ENCODE results near the gene PPARA.

The PPARA gene

GRCh38 chr22:46214616-46215015 is 64.3 kb downstream of the PPARA start:
- WGBS (ENCODE audit: insufficient coverage) = 98% methylated on average over 26 of the region's 28 CpGs
- Histone ChIP-seq H3K4me1 (ENCODE audit: control extremely low read depth in 1 of 4, control insufficient read depth in 4 of 4, insufficient read depth in 4 of 4, low read length in 3 of 4) (no peaks in the 10 kb centered on the region), H3K27me3 (replicated peaks in 2 of 5; ENCODE audit: control insufficient read depth in 4 of 5, insufficient read depth in 5 of 5, low read length in 4 of 5) (no peaks in the 10 kb centered on the region), H3K4me3 (ENCODE audit: control insufficient read depth in 1 of 7, extremely low read depth in 1 of 7, insufficient read depth in 4 of 7, low read depth in 2 of 7, low read length in 6 of 7) (no peak overlapping the region), H3K9me3 (ENCODE audit: control extremely low read depth in 1 of 5, control insufficient read depth in 4 of 5, insufficient read depth in 2 of 5, low read depth in 1 of 5, low read length in 4 of 5) (peaks cover 0 to 17% (median 12%) of the 10 kb centered on the region in 5 experiments), H3K36me3 (ENCODE audit: control insufficient read depth in 4 of 4, insufficient read depth in 4 of 4, low read length in 3 of 4) (peaks cover 14 to 64% (median 35%) of the 10 kb centered on the region in 4 experiments), H3K27ac (ENCODE audit: insufficient read depth in 1 of 2, low read depth in 1 of 2, low read length in 2 of 2, poor library complexity in 1 of 2, severe bottlenecking in 2 of 2) (no peak overlapping the region)
- CTCF ChIA-PET = no interaction called here
- no peak for DNase-seq
- POLR2A ChIA-PET = no interaction called here

DNA sequence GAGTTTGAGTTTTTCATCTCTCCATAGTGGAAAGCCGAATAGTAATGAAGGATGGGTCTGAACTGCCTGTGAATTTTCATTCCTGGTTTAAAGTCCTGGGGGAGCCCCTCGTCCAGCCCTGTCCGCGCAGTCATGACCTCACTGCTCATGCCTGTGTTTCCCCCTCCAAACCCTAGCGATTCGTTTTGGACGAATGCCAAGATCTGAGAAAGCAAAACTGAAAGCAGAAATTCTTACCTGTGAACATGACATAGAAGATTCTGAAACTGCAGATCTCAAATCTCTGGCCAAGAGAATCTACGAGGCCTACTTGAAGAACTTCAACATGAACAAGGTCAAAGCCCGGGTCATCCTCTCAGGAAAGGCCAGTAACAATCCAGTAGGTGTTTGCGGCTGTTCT is 69.3 kb downstream of the PPARA start:
- Histone ChIP-seq H3K9me3 (ENCODE audit: control extremely low read depth in 1 of 5, control insufficient read depth in 4 of 5, insufficient read depth in 2 of 5, low read depth in 1 of 5, low read length in 4 of 5) (no peaks in the 10 kb centered on the region), H3K36me3 (ENCODE audit: control insufficient read depth in 4 of 4, insufficient read depth in 4 of 4, low read length in 3 of 4) (peaks cover 14 to 51% (median 33%) of the 10 kb centered on the region in 4 experiments), H3K4me1 (ENCODE audit: control extremely low read depth in 1 of 4, control insufficient read depth in 4 of 4, insufficient read depth in 4 of 4, low read length in 3 of 4) (no peaks in the 10 kb centered on the region), H3K27ac (ENCODE audit: insufficient read depth in 1 of 2, low read depth in 1 of 2, low read length in 2 of 2, poor library complexity in 1 of 2, severe bottlenecking in 2 of 2) (no peak overlapping the region), H3K27me3 (replicated peaks in 2 of 5; ENCODE audit: control insufficient read depth in 4 of 5, insufficient read depth in 5 of 5, low read length in 4 of 5) (no peaks in the 10 kb centered on the region), H3K4me3 (ENCODE audit: control insufficient read depth in 1 of 7, extremely low read depth in 1 of 7, insufficient read depth in 4 of 7, low read depth in 2 of 7, low read length in 6 of 7) (no peak overlapping the region)
- POLR2A ChIA-PET = no interaction called here
- 88% methylated on average over 9 of the region's 10 CpGs for WGBS (ENCODE audit: insufficient coverage)
- DNase-seq = peak in 2 of 3 donors; percentile 20 to 32
- CTCF ChIA-PET = no interaction called here

DNA sequence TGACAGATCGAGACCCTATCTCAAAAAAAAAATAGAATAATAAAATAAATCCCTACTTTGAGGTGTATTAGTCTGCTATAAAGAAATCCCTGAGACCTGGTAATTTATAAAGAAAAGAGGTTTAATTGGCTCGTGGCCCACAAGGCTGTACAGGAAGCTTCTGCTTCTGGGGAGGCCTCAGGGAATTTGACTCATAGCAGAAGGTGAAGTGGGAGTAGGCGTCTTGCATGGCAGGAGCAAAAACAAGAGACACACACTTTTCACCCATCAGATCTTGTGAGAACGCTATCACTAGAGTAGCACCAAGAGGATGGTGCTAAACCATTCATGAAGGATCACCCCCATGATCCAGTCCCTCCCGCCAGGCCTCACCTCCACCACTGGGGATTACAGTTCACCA is 70.6 kb downstream of the PPARA start:
- Histone ChIP-seq H3K9me3 (ENCODE audit: control extremely low read depth in 1 of 5, control insufficient read depth in 4 of 5, insufficient read depth in 2 of 5, low read depth in 1 of 5, low read length in 4 of 5) (no peaks in the 10 kb centered on the region), H3K27ac (ENCODE audit: insufficient read depth in 1 of 2, low read depth in 1 of 2, low read length in 2 of 2, poor library complexity in 1 of 2, severe bottlenecking in 2 of 2) (no peak overlapping the region), H3K36me3 (ENCODE audit: control insufficient read depth in 4 of 4, insufficient read depth in 4 of 4, low read length in 3 of 4) (peaks cover 16 to 49% (median 33%) of the 10 kb centered on the region in 4 experiments), H3K4me1 (ENCODE audit: control extremely low read depth in 1 of 4, control insufficient read depth in 4 of 4, insufficient read depth in 4 of 4, low read length in 3 of 4) (no peaks in the 10 kb centered on the region), H3K27me3 (replicated peaks in 2 of 5; ENCODE audit: control insufficient read depth in 4 of 5, insufficient read depth in 5 of 5, low read length in 4 of 5) (no peaks in the 10 kb centered on the region), H3K4me3 (ENCODE audit: control insufficient read depth in 1 of 7, extremely low read depth in 1 of 7, insufficient read depth in 4 of 7, low read depth in 2 of 7, low read length in 6 of 7) (no peak overlapping the region)
- CTCF ChIA-PET = no interaction called here
- POLR2A ChIA-PET = no interaction called here
- WGBS (ENCODE audit: insufficient coverage) = 93% methylated on average over 3 of the region's 5 CpGs
- no peak for DNase-seq

DNA sequence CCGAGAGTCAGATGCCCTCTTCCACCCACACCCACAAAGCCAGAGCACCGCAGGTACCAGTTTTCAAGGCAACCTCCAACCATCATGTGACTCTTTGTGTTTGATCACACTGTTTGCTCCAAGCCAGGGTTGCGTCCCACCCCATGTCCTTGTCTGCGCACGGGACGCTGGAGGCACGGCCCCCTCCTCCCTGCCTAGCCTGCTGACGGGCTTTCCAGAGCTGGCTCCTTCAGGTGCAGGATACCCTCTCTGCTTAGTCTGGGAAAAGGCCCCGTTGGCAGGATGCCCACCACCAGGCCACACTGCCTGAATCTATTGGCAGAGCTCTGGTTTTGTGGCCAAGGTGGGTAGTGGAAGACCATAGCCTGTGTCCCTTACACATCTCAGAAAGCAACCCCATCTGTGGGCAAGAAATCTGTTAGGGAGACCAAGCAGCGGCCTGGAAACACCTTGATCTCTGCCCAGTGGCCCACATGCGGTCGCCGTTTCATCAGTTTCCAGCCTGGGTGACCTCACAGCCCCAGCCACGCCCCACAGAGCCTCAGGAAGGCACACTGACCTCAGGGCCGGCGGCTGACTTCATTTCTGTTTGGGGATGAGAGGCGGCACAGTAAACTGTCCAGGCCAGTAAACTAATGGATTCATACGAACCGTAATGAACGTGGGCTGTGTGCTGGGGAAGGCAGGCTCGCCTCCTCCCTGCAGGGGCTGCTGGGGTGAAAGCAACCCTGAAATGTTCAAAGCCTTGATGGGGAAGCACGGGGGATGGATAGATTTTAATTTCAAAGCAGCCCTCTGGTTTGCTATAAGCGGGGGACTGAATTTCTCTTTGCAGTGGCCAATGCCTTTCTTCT is 73.9 kb downstream of the PPARA start:
- DNase-seq = no peak
- Histone ChIP-seq H3K9me3 (ENCODE audit: control extremely low read depth in 1 of 5, control insufficient read depth in 4 of 5, insufficient read depth in 2 of 5, low read depth in 1 of 5, low read length in 4 of 5) (no peaks in the 10 kb centered on the region), H3K4me3 (ENCODE audit: control insufficient read depth in 1 of 7, extremely low read depth in 1 of 7, insufficient read depth in 4 of 7, low read depth in 2 of 7, low read length in 6 of 7) (no peak overlapping the region), H3K36me3 (ENCODE audit: control insufficient read depth in 4 of 4, insufficient read depth in 4 of 4, low read length in 3 of 4) (peaks cover 14 to 30% (median 18%) of the 10 kb centered on the region in 4 experiments), H3K27me3 (replicated peaks in 2 of 5; ENCODE audit: control insufficient read depth in 4 of 5, insufficient read depth in 5 of 5, low read length in 4 of 5) (no peaks in the 10 kb centered on the region), H3K27ac (ENCODE audit: insufficient read depth in 1 of 2, low read depth in 1 of 2, low read length in 2 of 2, poor library complexity in 1 of 2, severe bottlenecking in 2 of 2) (no peak overlapping the region), H3K4me1 (ENCODE audit: control extremely low read depth in 1 of 4, control insufficient read depth in 4 of 4, insufficient read depth in 4 of 4, low read length in 3 of 4) (no peaks in the 10 kb centered on the region)
- ChIA-PET POLR2A (no interaction called here), CTCF (no interaction called here)
- 99% methylated on average over 21 of the region's 23 CpGs for WGBS (ENCODE audit: insufficient coverage)

- H3K27ac ChIP-seq (ENCODE audit: insufficient read depth in 1 of 2, low read depth in 1 of 2, low read length in 2 of 2, poor library complexity in 1 of 2, severe bottlenecking in 2 of 2) = no peak overlapping the region
- WGBS (ENCODE audit: insufficient coverage) = 93% methylated on average over 8 of the region's 10 CpGs
- H3K9me3 ChIP-seq (ENCODE audit: control extremely low read depth in 1 of 5, control insufficient read depth in 4 of 5, insufficient read depth in 2 of 5, low read depth in 1 of 5, low read length in 4 of 5) = no peaks in the 10 kb centered on the region
- no peak for DNase-seq
- CTCF ChIA-PET = no interaction called here
- H3K27me3 ChIP-seq (replicated peaks in 2 of 5; ENCODE audit: control insufficient read depth in 4 of 5, insufficient read depth in 5 of 5, low read length in 4 of 5) = no peaks in the 10 kb centered on the region
- POLR2A ChIA-PET = no interaction called here
- H3K4me3 ChIP-seq (ENCODE audit: control insufficient read depth in 1 of 7, extremely low read depth in 1 of 7, insufficient read depth in 4 of 7, low read depth in 2 of 7, low read length in 6 of 7) = no peak overlapping the region
- H3K36me3 ChIP-seq (ENCODE audit: control insufficient read depth in 4 of 4, insufficient read depth in 4 of 4, low read length in 3 of 4) = peaks cover 8 to 24% (median 13%) of the 10 kb centered on the region in 4 experiments
- no peaks in the 10 kb centered on the region for H3K4me1 ChIP-seq (ENCODE audit: control extremely low read depth in 1 of 4, control insufficient read depth in 4 of 4, insufficient read depth in 4 of 4, low read length in 3 of 4)
Measured at GRCh38 chr22:46224898-46225290, 74.6 kb downstream of the PPARA start.

GRCh38 chr22:46225631-46226030 is 75.3 kb downstream of the PPARA start:
- POLR2A ChIA-PET = no interaction called here
- Histone ChIP-seq H3K27ac (ENCODE audit: insufficient read depth in 1 of 2, low read depth in 1 of 2, low read length in 2 of 2, poor library complexity in 1 of 2, severe bottlenecking in 2 of 2) (no peak overlapping the region), H3K36me3 (ENCODE audit: control insufficient read depth in 4 of 4, insufficient read depth in 4 of 4, low read length in 3 of 4) (peaks cover 7 to 16% (median 11%) of the 10 kb centered on the region in 4 experiments), H3K4me1 (ENCODE audit: control extremely low read depth in 1 of 4, control insufficient read depth in 4 of 4, insufficient read depth in 4 of 4, low read length in 3 of 4) (peaks cover 0 to 1% (median 0%) of the 10 kb centered on the region in 4 experiments), H3K27me3 (replicated peaks in 2 of 5; ENCODE audit: control insufficient read depth in 4 of 5, insufficient read depth in 5 of 5, low read length in 4 of 5) (no peaks in the 10 kb centered on the region), H3K9me3 (ENCODE audit: control extremely low read depth in 1 of 5, control insufficient read depth in 4 of 5, insufficient read depth in 2 of 5, low read depth in 1 of 5, low read length in 4 of 5) (no peaks in the 10 kb centered on the region), H3K4me3 (ENCODE audit: control insufficient read depth in 1 of 7, extremely low read depth in 1 of 7, insufficient read depth in 4 of 7, low read depth in 2 of 7, low read length in 6 of 7) (no peak overlapping the region)
- WGBS (ENCODE audit: insufficient coverage) = 100% methylated on average over 7 of the region's 7 CpGs
- no peak for DNase-seq
- CTCF ChIA-PET = no interaction called here

DNA sequence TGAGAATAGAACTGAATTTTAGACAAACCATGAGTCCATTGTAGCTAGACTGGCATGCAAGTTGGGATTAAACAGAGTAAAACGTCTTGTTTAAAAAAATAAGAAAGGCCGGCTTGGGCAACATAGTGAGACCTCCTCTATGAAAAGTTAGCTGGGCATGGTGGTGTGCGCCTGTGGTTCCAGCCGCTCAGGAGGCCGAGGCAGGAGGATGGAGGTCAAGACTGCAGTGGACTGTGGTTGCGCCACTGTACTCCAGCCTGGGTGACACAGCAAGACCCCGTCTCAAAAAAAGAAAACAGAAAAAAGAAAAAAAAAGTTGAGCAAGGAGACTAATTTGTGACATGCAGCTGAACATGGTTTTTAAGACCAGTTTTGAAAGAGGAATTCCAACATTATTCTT is 76.3 kb downstream of the PPARA start:
- Histone ChIP-seq H3K4me3 (ENCODE audit: control insufficient read depth in 1 of 7, extremely low read depth in 1 of 7, insufficient read depth in 4 of 7, low read depth in 2 of 7, low read length in 6 of 7) (no peak overlapping the region), H3K27ac (ENCODE audit: insufficient read depth in 1 of 2, low read depth in 1 of 2, low read length in 2 of 2, poor library complexity in 1 of 2, severe bottlenecking in 2 of 2) (no peak overlapping the region), H3K4me1 (ENCODE audit: control extremely low read depth in 1 of 4, control insufficient read depth in 4 of 4, insufficient read depth in 4 of 4, low read length in 3 of 4) (peaks cover 0 to 1% (median 0%) of the 10 kb centered on the region in 4 experiments), H3K9me3 (ENCODE audit: control extremely low read depth in 1 of 5, control insufficient read depth in 4 of 5, insufficient read depth in 2 of 5, low read depth in 1 of 5, low read length in 4 of 5) (no peaks in the 10 kb centered on the region), H3K27me3 (replicated peaks in 2 of 5; ENCODE audit: control insufficient read depth in 4 of 5, insufficient read depth in 5 of 5, low read length in 4 of 5) (no peaks in the 10 kb centered on the region), H3K36me3 (ENCODE audit: control insufficient read depth in 4 of 4, insufficient read depth in 4 of 4, low read length in 3 of 4) (peaks cover 4 to 12% (median 7%) of the 10 kb centered on the region in 4 experiments)
- no peak for DNase-seq
- ChIA-PET CTCF (interaction anchor here (1.2 kb wide), 1 partner anchor 52 kb away, joined by 3 read pairs; no protein-coding TSS in a partner anchor), POLR2A (no interaction called here)
- 98% methylated on average over 5 of the region's 7 CpGs for WGBS (ENCODE audit: insufficient coverage)

Measured in common myeloid progenitor, CD34-positive (primary cell).